ENCODE results near the gene SMIM24.

DNA sequence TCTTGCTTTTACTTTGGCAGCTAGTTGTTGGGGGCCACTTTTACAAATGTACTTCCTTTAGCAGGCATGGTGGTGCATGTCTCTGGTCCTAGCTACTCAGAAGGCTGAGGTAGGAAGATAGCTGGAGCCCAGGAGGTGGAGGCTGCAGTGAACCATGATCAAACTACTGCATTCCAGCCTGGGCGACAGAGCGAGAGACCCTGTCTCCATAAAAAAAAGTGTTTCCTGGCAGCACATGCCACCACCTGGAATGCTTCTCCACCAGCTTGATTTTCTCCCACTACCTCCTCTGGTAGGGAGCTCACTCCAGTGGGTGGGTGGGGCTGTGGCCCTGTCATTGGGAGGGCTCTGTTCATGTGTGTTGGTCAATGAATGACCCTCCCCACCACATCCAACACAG, 38.3 kb upstream of the SMIM24 start:
- TF ChIP-seq POLR2AphosphoS5 (IDR thresholded peaks at IDR 0.05) (no peak), POLR2A (IDR thresholded peaks at IDR 0.05) (no peak), EP300 (IDR thresholded peaks at IDR 0.05; ENCODE audit: low read depth) (no peak)
- TF ChIP-seq, protein P1, sequence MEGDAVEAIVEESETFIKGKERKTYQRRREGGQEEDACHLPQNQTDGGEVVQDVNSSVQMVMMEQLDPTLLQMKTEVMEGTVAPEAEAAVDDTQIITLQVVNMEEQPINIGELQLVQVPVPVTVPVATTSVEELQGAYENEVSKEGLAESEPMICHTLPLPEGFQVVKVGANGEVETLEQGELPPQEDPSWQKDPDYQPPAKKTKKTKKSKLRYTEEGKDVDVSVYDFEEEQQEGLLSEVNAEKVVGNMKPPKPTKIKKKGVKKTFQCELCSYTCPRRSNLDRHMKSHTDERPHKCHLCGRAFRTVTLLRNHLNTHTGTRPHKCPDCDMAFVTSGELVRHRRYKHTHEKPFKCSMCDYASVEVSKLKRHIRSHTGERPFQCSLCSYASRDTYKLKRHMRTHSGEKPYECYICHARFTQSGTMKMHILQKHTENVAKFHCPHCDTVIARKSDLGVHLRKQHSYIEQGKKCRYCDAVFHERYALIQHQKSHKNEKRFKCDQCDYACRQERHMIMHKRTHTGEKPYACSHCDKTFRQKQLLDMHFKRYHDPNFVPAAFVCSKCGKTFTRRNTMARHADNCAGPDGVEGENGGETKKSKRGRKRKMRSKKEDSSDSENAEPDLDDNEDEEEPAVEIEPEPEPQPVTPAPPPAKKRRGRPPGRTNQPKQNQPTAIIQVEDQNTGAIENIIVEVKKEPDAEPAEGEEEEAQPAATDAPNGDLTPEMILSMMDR (IDR thresholded peaks at IDR 0.05): no peak

Measured in transverse colon (tissue), 4 donors.